Gastroesophageal sphincter (tissue), 3 donors: Measurements from ENCODE around the gene NCOR1.

Experiments
- EP300 ChIP-seq: sonication (generic); formaldehyde crosslinking; IDR thresholded peaks from one replicate; pipeline ENCODE4 v1.6.1; 2017; ENCODE audit warnings: antibody characterized with exemption, mild to moderate bottlenecking
- POLR2A ChIP-seq, 2 donors: fragments of 450-650 bp; IDR thresholded peaks; one replicate each; pipeline ENCODE4 v1.6.1; 2017; ENCODE audit warnings: antibody characterized with exemption in 2 of 2, mild to moderate bottlenecking in 2 of 2, moderate library complexity in 1 of 2
- POLR2AphosphoS5 ChIP-seq: sonication (generic); formaldehyde crosslinking; IDR thresholded peaks from one replicate; pipeline ENCODE4 v1.6.1; 2017; ENCODE audit warnings: antibody characterized with exemption
- TF ChIP-seq, protein P1 (sequence below), 4 experiments: fragments of 200-600 bp in 2 of 4; fragments of 450-650 bp in 2 of 4; sonication (generic) in 1 of 4; IDR thresholded peaks; one replicate each; pipeline ENCODE4 v1.5.1; 2017 to 2019; ENCODE audit warnings: antibody characterized with exemption in 4 of 4, mild to moderate bottlenecking in 2 of 4, moderate library complexity in 2 of 4

DNA sequence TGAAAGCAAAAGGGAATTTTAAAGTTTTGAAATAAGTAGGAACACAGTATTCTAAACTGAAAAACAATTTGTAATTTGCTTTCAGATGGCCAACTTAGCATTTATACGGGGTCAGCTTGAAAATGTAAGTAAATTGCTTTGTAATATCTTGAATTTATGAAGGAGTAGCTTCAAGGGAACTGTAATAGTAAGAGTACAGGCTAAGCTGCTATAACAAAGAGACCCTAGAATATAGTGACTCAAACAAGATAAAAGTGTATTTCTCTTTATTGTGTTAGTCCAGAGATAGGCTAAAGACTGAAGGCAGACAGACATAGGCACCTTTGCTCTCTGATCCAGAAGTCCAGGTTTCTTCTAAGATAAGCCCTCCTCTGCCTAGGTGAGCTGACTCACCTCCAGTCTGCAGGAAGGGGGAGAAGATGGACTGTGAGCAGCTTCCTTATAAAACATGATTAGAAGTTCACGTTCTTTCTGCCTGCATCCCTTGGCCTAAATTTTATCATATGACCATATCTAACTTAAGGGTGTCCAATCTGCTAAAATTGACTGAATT lies 212.6 kb downstream of the NCOR1 start:
- TF ChIP-seq POLR2A (IDR thresholded peaks at IDR 0.05) (no peak), EP300 (no peak), POLR2AphosphoS5 (no peak)
- TF ChIP-seq, protein P1, sequence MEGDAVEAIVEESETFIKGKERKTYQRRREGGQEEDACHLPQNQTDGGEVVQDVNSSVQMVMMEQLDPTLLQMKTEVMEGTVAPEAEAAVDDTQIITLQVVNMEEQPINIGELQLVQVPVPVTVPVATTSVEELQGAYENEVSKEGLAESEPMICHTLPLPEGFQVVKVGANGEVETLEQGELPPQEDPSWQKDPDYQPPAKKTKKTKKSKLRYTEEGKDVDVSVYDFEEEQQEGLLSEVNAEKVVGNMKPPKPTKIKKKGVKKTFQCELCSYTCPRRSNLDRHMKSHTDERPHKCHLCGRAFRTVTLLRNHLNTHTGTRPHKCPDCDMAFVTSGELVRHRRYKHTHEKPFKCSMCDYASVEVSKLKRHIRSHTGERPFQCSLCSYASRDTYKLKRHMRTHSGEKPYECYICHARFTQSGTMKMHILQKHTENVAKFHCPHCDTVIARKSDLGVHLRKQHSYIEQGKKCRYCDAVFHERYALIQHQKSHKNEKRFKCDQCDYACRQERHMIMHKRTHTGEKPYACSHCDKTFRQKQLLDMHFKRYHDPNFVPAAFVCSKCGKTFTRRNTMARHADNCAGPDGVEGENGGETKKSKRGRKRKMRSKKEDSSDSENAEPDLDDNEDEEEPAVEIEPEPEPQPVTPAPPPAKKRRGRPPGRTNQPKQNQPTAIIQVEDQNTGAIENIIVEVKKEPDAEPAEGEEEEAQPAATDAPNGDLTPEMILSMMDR (IDR thresholded peaks at IDR 0.05): no peak
